NOMO-1 treated with dmso at 0.1 percent for 144 hours (cell line): ENCODE data around the gene EGFR.

Experiments
- DNase-seq: peaks from one replicate; lab custom pipeline; 2025; ENCODE audit not compliant: unreplicated experiment; lab: John Stamatoyannopoulos, UW

The EGFR gene

GRCh38 chr7:55060636-55061022, 41.8 kb downstream of the EGFR start:
- DNase-seq: no peak

DNA sequence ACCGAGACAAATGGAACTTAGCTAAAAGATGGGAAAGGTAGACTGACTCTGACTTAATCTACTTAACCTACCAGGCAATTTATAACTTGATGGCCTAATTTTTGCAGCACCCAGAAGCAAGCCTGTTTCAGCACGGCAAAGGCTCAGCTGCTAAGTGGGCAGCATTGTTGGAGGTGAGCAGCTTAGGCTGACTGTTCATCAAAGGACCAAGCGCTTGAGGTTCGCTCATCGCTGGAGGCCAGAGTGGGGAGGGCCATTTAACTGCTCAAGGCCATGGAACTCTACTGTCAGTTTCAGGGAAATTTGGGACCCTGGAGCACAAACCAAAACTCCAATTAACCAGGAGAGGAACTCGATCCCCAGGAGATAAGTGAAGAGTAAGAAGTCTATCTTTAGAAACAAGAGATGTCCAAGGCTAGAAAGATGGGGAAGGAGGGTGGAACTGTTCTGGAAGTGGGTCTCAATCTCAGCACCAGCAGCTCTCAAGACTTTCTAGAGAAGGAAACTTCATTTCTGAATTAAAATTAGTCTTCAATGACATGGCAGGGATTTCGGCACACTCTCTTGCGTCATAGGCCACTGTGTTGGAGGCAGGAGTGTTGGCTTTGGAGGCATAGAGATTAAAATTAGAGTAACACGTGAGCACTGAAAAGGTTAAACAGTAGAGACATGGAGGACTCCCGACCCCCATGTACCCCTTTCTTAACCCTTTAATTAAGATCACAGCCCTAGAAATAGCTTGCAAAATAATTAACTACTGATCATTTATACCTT, 43.1 kb downstream of the EGFR start:
- DNase-seq: no peak

GRCh38 chr7:55063061-55063460, 44.2 kb downstream of the EGFR start:
- DNase-seq: no peak

GRCh38 chr7:55063633-55064032, 44.8 kb downstream of the EGFR start:
- no peak for DNase-seq

GRCh38 chr7:55065079-55065478, 46.3 kb downstream of the EGFR start:
- no peak for DNase-seq

DNA sequence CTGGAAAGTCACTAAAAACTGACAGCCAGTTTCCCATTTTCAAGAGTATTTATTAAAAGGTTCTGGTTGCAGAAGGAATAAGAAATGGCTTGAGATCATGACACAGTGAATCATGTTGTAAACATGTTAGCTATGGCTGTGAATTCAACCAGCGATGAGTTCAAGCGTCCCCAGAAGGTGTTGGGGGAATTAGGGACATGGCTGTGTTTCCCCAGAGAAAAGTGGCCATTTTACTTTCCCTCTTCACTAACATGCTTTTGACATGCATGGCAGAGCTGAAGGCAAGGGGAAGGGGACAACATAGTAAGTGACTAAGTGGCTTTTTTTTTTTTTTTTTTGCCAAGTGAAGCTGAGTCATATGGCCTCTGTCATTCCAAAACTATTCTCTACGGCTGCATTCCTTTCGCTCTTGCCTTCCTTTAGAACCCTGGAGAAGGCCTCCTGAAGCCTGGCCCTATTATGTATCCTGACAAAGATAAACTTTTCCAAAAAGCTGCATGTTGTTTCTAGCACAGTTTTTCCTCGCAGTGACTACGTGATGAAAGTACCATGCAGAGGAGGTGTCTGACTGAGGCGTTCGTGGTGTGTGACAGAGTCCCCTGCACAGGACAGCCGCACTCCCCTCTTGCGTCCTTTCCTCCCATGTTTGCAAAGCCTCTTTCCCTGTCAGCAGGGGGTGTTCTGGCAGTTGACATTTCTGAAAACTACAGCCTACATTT, 46.9 kb downstream of the EGFR start:
- DNase-seq: no peak

GRCh38 chr7:55066524-55066923, 47.7 kb downstream of the EGFR start:
- DNase-seq: no peak

DNA sequence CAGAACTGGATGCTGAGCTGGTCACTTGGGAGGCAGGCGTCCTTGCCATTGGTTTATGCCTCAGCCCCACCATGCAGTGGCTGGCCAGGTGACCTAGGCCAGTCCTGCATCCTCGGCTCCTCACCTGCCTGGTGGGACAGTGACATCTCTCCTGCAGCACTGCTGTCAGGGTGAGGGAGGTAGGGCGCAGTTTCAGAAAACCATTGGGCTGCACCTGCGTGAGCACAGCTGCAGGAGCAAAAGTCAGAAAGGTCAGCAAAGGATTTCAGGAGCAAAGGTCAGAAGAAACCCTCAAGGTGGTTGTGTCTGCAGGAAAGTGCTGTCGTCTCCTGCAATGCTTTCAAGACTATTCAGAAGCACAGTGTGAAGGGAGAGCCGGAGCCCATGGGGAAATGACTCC, 48.1 kb downstream of the EGFR start:
- no peak for DNase-seq

DNA sequence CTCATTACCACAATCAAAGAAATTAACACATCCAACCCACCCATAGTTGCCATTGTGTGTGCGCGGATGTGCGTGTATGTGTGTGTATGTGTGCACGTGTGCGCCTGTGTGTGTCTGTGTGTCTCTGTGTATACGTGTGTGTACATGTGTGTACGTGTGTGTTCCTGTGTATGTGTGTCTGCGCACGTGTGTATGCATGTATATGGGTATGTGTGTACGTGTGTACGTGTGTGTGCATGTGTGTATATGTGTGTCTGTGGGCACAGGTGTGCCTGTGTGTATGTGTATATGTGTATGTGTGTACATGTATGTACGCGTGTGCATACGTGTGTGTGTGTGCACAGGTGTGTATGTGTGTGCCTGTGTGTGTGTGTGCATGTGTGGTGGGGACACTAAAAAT, 48.9 kb downstream of the EGFR start:
- no peak for DNase-seq

DNA sequence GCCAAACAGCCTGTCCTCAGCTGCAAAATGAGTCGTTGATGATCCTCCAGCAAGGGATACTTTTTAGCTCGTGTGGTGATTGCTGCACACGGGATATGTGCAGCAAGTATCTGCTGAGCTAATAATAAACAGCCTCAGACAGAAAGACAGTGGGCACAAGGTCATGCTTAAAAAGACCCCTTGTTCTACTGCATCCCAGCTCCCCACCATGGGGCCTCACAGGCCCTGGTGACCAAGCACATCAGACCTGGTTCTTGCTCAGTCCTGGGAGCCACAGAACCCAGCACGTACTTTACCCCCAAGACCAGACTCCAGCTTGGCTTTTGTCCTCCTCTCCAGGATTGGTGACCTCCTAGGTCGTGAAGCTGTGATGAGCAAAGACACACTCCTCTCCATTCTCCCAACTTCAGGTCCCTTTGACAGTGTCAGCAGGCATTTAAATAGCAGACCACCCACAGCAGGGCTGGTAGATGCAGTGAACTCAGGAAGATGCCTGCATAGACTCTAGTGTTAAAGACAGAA, 50.5 kb downstream of the EGFR start:
- DNase-seq: no peak

GRCh38 chr7:55070271-55070743, 51.5 kb downstream of the EGFR start:
- DNase-seq: no peak

DNA sequence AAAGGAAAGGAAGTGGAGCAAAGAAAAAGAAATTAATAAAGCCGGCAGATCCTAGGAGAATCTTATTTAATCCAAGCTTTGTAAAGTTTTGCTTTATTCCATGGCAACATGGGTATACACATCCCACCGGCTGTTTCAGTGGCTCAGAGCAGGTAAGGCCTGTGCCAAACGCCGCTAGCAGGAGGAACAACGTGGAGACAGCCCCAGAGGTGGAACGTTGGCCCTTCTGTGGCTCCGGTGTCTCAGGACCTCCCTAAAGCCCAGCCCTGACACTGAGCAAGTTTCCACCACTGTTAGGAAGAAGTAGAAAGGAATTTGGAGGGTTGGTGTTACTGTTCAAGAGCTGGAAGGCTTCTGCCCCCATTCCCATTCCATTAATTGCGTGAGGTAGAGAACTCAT, 52.0 kb downstream of the EGFR start:
- no peak for DNase-seq

GRCh38 chr7:55071411-55072175, 52.8 kb downstream of the EGFR start:
- no peak for DNase-seq

DNA sequence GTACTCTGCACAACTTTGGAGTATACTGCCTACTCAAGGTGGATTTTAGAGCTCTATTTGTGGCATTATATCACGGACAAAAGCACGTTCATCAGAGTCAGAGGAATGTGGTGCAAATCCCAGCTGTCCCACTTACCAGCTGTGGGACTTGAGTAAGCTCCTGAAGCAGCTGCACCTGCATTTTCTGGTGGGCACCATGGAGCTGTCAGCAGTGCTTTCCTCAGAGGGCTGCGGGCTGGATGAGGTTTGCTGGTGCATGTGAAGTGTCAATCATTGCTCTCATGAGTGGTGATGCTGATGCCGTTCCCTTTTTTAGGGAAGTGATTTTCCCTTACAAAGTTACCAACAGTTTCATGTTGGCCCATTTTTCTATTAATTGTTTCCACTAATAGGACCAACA, 53.4 kb downstream of the EGFR start:
- no peak for DNase-seq

DNA sequence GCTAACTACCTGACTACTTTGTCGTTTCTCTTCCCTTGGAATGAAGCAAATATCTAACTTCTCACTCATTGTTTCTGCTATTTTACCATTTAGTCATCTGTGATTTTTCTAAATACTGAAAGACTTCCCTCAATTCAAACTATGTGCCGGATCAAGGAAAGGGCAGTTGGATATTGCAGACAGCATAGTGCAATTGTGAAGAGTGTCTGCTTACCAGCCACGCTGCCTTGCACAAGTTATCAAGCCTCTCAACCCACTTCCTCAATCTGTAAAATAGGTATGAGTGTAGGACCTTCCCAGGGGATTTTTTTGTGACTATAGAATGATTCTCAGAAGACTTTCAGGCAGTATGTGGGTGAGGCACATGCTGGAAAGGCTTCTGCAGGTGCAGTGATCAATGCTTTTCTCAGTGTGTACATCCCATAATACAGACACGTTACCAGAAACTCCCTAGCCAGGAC, 54.3 kb downstream of the EGFR start:
- DNase-seq: no peak

- no peak for DNase-seq
These were observed 55.2 kb downstream of the EGFR start for GRCh38 chr7:55073976-55074528.

DNA sequence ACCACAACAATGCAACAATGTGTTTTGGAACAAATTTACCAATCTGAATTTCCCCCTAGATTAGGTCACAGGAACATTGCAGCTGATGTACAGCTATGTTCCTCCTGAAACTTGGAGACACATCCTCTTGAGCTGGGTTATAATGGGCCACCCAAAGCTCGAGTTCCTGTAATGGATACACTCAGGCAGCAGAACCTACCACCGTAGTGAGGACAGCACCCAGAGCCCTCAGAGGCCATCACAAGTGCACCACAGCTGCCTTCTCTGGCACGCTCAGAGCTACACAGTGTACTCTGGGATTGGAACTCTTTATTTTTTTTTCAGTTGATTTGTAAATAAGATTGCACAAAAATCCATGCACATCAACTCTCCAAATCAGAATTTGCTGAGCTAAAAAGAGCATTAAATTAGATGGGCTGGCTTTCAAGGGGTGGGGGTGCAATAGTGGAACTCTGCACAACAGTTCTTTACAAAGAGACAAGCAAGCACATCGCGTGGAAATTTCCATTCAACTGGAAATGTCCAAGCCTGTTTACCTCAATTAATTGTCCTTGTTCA, 56.7 kb downstream of the EGFR start:
- no peak for DNase-seq

- no peak for DNase-seq
These were observed 59.0 kb downstream of the EGFR start for GRCh38 chr7:55077561-55078410.

- DNase-seq: no peak
These were observed 59.9 kb downstream of the EGFR start for GRCh38 chr7:55078465-55079372.
